NCI-H128 (cell line): Measurements from ENCODE around the gene SLC30A3.
"Not testable (repeated sequence)": the region's sequence is repeated elsewhere in the genome, so short reads cannot be mapped to it uniquely, and the experiment has no call there.

Experiments used
- DNase-seq: peaks from one replicate; lab custom pipeline; 2025; ENCODE audit not compliant: unreplicated experiment; lab: John Stamatoyannopoulos, UW

Gene SLC30A3

DNA sequence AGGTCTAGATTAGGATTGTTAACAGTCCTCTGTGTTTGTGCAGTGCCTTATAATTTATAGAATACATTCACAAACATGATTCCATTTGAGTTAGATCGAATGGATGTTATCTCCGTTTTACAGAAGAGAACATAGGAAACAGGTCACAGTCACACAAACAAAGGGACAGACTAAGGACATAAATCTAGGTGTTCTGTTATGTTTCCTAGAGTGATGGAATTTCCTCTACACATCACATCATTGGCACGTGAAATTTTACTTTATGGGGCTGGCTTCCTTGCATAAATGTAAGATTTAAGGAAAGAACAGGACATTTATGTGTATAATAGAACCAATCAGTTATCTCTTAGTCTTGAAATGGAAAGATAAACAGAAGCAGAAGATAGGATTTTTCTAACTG, 25.8 kb upstream of the SLC30A3 start:
- DNase-seq = no peak

DNA sequence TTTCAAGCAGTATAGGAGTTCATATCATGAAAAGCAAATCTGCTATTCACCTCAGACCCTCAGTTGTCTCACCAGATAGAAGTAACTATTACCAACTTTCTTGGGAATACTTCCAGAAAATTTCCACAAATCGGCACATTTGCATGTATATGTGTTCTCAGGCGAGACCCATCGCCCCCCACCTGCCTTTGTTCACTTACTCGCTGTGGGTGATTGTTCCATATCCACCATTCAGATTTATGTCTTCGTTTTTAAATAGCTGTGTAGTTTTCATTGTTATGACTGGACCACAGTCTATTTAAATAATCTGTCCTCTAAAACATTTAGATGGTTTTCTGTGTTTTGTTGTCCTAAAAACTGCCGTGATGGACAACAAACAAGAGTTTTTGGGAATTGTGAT, 22.6 kb upstream of the SLC30A3 start:
- DNase-seq = no peak

DNA sequence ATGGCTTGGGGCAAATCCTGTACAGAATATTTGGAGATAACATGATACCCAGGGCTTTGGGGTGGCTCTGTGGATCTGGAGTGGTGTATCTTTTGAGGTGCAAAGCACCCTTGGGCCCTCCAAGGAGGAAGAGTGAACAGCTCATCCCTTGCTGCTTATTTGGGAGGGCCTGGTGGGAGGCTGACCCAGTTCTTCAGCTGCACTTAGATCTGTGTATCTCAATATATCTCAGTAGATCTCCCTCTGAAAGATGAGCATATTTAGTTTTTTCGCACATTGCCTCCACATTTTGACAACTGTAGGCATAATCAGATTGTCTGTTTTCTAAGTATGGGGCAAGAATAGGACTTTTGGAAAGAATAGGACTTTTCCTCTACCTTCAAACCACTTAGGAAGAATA, 22.1 kb upstream of the SLC30A3 start:
- no peak for DNase-seq

DNA sequence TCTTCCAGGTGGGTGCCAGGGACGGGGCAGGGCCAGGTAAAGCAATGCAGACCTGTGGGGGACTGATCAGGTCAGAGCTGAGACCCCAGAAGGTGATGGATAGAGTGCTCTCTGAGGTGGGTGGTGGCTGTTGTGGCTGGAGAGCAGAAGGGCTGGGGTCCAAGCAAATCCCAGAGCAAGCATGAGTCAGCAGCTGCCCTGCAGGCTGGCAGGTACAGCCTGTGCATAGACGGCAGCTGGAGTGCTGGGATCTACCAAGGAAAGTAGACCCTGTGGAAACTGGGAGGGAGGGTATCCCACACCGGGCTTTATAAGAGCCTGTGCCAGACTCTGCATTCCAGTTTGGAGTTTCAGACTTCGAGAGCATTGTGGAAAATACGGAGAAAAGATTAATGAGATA, 20.0 kb upstream of the SLC30A3 start:
- no peak for DNase-seq

- DNase-seq = no peak
Measured at GRCh38 chr2:27281855-27282559, 19.2 kb upstream of the SLC30A3 start, which contains the start of gene TRIM54. TRIM54 (plus strand) TSS chr2:27282429; CDS start chr2:27282732, 303 bp downstream.

GRCh38 chr2:27281442-27281841, 18.6 kb upstream of the SLC30A3 start:
- no peak for DNase-seq

DNA sequence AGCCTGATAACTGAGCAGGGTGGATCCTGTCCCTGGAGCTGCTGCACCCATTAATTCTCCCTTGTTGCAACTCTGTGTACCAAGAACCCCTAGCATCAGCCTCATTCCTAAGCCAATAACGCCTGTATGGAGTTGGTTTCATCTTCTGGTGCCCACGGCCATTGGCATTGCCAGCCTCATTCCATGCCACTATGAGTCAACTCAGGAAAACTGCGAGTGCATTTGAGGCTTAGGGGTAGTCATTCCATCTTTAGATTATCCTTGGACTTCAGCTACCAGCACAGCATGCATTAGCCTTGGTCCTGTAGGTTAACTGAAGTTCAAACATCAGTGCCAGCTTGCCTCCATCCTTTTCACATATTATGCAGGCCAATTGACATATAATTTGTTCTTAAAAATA, 18.0 kb upstream of the SLC30A3 start:
- no peak for DNase-seq

DNA sequence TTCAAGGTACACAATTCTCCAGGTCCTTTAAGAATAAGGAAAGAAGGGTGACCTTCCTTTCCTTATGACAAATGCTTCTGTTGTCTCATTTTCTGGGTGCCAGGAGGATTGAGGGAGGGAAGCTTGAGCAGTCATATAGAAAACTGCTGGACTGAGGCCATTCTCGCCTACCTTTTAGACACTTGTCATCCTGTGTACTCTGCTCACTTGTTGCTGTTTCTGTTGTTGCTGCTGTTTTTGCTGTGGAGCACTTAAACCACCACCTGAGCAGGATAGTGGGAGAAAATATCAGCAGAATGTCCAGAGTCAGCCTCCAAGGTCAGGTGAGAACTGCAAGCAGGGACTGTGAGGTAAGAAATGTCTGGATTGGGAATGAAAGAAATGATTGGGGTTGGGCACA, 15.2 kb upstream of the SLC30A3 start:
- DNase-seq = no peak

DNA sequence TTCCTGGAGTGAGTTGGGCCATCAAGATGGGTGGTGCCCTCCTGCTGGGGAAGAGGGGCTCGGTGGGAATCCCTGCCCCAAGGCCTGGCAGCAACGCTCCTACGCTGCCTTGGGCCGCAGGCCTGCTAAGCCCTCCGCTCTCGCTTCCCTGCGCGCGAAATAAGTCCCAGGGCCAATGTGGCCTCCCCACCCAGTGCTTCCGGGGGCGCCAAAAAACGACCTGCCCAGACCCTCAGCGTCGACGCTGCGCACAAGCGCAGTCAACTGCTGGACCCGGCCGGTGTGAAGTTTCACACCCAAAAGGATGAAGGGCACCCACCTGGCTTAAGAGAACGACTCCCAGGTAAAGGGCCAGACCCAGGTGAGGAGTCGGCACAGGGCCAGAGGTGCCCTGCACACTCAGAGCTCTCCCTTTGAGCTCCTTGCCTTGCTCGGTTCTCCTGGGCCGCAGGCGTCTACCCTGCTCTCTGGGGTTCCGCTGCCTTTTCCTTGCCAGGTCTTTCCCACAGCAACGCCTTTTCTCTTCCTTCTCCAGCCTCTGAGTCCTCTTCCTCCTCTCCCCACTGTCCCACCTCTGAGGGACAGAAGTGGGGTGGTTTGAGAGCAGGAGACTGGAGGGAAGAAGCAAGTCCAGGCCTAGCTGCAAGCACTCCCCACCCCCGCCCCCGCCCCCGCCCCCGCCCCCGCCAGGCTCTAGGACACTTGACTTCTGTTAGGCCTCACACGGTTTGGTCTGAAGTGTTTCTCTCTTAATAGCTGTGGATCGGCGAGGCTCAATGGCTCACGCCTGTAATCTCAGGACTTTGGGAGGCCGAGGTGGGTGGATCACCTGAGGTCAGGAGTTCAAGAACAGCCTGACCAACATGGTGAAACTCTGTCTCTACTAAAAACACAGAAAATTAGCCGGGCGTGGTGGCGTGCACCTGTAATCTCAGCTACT, 12.6 kb upstream of the SLC30A3 start, which contains the start of gene DNAJC5G:
TSS of gene DNAJC5G (plus strand) at position 223 of the 940 bp plus-strand sequence. CDS start 1,296 bp downstream, outside the sequence.
- DNase-seq = no peak

DNA sequence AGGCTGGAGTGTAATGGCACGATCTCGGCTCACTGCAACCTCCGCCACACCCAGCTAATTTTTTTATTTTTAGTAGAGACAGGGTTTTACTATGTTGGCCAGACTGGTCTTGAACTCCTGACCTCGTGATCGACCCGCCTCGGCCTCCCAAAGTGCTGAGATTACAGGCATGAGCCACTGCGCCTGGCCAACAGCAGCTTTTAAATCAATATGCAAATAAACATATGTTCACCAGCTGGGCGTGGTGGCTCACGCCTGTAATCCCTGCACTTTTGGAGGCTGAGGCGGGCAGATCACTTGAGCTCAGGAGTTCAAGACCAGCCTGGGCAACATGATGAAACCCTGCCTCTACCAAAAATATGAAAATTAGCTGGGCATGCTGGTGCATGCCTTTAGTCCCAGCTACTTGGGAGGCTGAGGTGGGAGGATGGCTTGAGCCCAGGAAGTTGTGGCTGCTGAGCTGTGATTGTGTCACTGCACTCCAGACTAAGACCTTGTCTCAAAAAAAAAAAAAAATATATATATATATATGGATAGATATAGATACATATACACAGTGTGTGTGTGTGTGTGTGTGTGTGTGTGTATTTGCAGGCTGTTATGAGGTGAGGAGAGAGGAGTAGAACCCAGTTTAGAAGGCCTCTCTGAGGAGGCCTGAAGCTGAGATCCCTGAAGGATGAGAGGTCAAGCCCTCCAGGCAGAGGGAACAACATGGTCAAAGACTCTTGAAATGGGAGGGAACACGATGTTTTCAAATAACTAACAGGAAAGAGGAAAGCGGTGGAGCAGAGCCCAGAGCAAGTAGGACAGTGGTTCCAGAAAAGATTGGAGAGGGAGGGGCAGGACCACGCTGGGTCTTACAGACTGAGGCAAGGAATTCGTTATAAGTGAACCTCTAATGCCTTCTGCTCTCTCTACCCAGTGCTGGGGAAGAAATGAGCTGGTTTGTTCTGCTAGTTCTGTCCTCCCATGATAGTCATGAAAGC, 10.0 kb upstream of the SLC30A3 start:
- not testable (repeated sequence) for DNase-seq

DNA sequence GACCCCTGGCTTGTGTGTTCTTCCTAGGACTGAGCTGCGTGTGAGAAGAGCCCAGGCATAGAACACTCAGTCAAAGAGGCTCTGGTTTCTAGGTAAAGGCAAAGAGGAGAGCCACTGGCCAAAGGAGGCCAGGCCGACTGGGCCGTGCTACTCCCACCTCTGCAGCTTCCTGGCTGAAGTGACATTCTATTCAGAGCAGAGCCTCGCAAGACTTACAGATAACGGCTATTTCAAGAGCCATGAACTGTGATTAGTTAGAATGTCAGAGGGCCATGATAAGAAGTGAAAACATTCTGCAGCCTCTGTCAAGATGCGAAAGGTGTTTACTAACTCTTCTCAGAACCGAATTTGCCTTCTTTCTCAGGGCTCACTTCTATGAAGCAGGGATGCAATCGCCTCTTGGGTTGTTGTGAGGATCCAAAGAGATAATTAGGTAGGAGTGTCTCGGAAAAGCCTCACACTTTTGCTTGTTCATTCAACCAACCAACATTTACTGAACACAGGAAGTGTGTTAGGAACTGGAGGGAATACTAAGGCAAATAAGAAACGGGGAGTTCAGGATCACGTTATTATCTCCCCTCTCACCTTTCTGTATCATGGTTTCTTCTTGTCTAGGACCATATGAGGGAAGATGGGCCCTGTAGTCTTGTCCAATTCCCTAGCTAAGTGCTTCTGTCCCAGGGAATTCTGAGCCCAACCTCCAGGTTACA, 8.9 kb upstream of the SLC30A3 start:
- no peak for DNase-seq

- no peak for DNase-seq
Measured at GRCh38 chr2:27270670-27271069, 7.8 kb upstream of the SLC30A3 start.

DNA sequence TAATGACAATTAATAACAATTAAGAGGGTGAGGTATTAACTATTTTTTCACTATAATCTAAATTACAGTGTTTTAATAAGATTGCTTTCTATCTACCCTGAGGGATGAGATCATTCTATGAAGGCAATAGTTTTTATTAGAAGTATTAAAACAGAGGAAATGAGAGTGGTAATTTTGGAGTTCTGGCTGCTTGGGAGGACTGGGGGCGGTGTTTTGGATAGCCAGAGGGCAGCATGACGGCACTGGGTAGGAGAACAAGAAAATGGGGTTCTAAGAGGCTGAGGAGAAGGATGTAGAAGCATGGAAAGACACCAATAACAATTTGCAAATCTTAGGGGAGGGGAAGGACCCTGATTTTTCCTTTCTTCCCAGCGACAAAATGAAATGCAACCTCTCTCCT, 7.3 kb upstream of the SLC30A3 start:
- no peak for DNase-seq

DNA sequence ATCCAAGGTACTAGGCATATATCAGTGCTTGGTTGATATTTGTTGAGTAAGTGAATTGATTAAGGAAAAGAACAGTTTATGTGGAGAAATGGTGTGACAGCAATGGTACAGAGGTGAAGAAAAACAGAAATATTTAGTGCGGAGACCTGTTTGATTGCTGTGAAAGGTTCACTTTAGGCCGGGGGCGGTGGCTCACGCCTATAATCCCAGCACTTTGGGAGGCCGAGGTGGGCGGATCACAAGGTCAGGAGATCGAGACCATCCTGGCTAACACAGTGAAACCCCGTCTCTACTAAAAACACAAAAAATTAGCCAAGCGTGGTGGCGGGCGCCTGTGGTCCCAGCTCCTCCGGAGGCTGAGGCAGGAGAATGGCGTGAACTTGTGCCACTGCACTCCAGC, 5.4 kb upstream of the SLC30A3 start:
- DNase-seq = not testable (repeated sequence)

DNA sequence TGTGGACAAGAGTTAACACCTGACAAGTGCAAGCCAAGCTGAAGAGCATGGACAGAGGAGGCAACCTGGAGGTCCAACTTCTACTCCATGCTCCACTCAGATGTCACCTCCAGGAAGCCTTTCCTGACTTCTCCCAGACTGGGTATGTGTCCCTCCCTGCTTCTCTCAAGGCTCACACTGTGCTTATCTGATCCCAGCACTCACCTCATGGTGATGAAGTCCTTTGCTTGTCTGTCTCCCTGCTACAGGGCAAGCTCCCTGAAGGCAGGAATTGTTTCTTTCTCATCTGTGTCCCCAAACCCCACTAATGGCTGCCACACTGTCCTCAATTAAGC, 2.7 kb upstream of the SLC30A3 start:
- DNase-seq = no peak

- peak; percentile 40 for DNase-seq
Measured at GRCh38 chr2:27264753-27265535, 2.1 kb upstream of the SLC30A3 start.

DNA sequence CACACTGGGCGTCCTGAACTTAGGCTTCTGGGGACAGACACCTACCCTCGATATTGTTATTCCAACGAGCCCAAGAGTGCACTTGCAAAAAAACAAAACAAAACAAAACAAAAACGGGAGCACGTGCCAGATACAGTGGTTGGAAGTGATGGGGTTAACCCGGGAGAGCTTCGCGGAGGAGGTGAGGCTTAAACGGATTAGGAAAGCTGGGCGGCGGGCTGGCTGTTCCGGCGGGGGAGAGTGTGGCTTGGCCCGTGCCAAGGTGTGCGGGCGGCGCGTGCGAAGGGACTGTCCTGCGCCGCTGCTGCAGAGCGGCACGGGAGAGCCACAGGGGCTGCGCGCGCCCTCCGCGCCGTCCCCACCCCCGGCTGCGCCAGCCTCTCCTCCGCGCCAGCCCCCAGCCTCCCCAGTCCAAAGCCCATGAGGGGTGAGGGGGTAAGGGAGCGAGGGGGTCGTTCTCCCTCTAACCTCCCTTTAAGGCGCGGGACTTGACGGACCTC, 1.5 kb upstream of the SLC30A3 start:
- no peak for DNase-seq

DNA sequence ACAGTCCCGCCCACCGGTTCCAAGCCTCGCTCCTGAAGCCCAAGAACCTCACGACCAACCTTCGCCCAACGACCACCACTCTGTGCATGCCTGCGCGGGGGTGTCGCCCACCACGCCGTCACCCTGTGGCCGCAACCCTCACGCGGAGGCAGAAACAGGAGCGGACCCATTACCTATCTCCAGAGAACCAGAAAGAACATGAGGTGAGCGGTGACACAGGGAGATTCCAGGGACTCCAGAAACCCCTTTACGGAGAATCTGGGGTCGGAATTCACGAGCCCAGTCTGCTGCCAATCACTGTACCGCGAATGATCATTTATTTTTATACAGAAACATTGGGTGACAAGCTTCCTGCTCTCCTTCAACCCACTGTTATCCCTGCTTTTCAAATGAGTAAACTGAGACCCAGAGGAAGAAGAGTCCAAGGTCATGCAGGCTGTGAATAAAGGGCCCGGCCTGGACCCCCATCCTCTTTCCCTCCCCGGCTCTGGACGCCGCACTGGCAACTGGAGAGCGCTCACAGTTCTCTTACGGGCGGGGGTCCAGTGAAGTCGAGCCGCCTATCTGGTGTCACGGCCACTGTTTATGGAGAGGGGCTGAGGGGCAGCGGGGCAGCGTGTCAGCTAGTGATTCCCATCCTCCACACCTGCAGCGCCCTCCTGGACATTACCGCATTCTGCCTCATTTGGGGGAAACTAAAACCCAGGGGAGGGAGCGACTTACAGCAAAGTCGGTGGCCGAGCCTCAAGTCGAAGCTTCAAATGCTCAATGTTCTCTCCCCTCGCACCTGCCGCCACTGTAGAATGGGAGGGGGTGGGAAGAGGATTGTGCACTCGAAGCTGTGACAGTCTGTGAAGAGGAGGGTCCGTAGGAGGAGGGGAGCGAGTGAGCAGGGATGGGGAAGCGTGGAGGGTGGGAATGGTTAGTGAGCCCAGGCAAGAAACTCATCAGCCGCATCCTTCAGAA, 723 bp upstream of the SLC30A3 start:
- DNase-seq = no peak
